ENCODE results near the gene SPRR2F.

The SPRR2F gene

GRCh38 chr1:153100245-153100644 is 13.1 kb downstream of the SPRR2F start:
- no peak for DNase-seq (ENCODE audit: low read depth)
- no peak overlapping the region for H3K4me3 ChIP-seq (ENCODE audit: control insufficient read depth, low read depth, low read length)
- no peak for TF ChIP-seq CTCF (IDR thresholded peaks at IDR 0.05; ENCODE audit: control insufficient read depth, insufficient read depth, low read depth, low read length, missing control alignments)

DNA sequence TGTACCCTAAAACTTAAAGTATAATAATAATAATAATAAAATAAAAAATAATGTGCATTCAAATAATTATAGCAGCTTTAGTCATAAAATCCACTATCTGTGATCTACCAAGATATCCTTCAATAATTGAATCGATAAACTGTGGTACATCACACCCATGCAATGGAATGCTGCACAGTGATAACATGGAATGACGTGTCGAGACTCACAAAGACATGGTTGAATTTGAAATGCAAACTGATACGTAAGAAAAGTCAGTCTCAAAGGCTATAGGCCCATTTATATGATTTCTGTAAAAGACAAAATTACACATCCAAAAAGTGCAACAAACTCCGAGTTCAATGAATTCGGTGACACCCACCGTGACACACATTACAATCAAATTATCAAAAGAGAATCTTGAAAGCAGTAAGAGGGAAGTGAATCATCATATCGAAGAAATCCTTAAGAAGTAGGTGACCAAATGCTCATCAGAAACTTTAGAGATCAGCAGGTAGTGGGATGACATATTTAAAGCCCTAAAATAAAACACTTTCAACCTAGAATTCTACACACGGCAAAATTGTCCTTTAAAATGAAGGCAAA is 13.8 kb downstream of the SPRR2F start:
- no peak for TF ChIP-seq CTCF (IDR thresholded peaks at IDR 0.05; ENCODE audit: control insufficient read depth, insufficient read depth, low read depth, low read length, missing control alignments)
- no peak for DNase-seq (ENCODE audit: low read depth)
- H3K4me3 ChIP-seq (ENCODE audit: control insufficient read depth, low read depth, low read length) = no peak overlapping the region

GRCh38 chr1:153095764-153096163 is 17.6 kb downstream of the SPRR2F start:
- H3K4me3 ChIP-seq (ENCODE audit: control insufficient read depth, low read depth, low read length) = no peak overlapping the region
- TF ChIP-seq CTCF (IDR thresholded peaks at IDR 0.05; ENCODE audit: control insufficient read depth, insufficient read depth, low read depth, low read length, missing control alignments) = no peak
- DNase-seq (ENCODE audit: low read depth) = no peak

GRCh38 chr1:153094426-153094825 is 18.9 kb downstream of the SPRR2F start, which contains the start of gene SPRR2E:
SPRR2E (minus strand) TSS chr1:153094526; CDS start chr1:153093751, 775 bp downstream.
- no peak for DNase-seq (ENCODE audit: low read depth)
- TF ChIP-seq CTCF (IDR thresholded peaks at IDR 0.05; ENCODE audit: control insufficient read depth, insufficient read depth, low read depth, low read length, missing control alignments) = no peak

GRCh38 chr1:153087652-153088051 is 25.7 kb downstream of the SPRR2F start:
- no peak for DNase-seq (ENCODE audit: low read depth)
- H3K4me3 ChIP-seq (ENCODE audit: control insufficient read depth, low read depth, low read length) = no peak overlapping the region
- no peak for TF ChIP-seq CTCF (IDR thresholded peaks at IDR 0.05; ENCODE audit: control insufficient read depth, insufficient read depth, low read depth, low read length, missing control alignments)

More at GRCh38 chr1:153094426-153094825, 18.9 kb downstream of the SPRR2F start, which contains the start of gene SPRR2E:
- no peak within 1 kb of the TSS for H3K4me3 ChIP-seq (ENCODE audit: control insufficient read depth, low read depth, low read length)

DNA sequence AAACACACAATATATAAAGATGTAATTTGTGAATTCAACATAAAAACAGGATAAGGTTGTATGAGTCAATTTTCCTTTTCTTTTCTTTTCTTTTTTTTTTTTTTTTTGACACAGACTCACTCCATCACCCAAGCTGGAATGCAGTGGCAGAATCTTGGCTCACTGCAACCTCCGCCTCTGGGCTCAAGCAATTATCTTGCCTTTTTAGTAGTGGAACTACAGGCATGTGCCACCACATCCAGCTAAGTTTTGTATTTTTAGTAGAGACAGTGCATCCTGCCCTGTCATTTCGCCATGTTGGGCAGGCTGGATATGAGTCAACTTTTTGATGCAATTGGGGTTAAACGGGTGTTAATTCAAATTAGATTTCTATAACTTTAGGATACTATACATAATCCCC is 31.6 kb downstream of the SPRR2F start:
- TF ChIP-seq CTCF (IDR thresholded peaks at IDR 0.05; ENCODE audit: control insufficient read depth, insufficient read depth, low read depth, low read length, missing control alignments) = no peak
- no peak for DNase-seq (ENCODE audit: low read depth)
- H3K4me3 ChIP-seq (ENCODE audit: control insufficient read depth, low read depth, low read length) = no peak overlapping the region

Measured in AG09309 (cell line).